PC-3 (cell line): ENCODE results near the gene GLYATL1B. TPM values are rescaled to one million over a fixed set of nuclear protein-coding genes. Genes with fewer than 3 reads are reported as not detected.

Source experiments
- ATAC-seq: fragments of 200-7000 bp; cut with Tn5 transposase; 2 replicates; pipeline ENCODE4 v1.9.1; 2020; ENCODE audit warnings: mild to moderate bottlenecking, moderate library complexity
- BruUV-seq: library from RNA; stranded (reverse); fragments of 400-500 nt; replicated peaks from 2 replicates; lab custom pipeline; 2021; lab: Mats Ljungman, UMichigan
- CTCF ChIA-PET: fragments of 300-600 bp; sonication (Branson Sonifier 250); formaldehyde crosslinking; loops from one replicate; lab custom pipeline; 2022; ENCODE audit warnings: antibody characterized with exemption; lab: Charles Lee
- POLR2A ChIA-PET: fragments of 300-600 bp; sonication (Branson Sonifier 250); formaldehyde crosslinking; loops from one replicate; lab custom pipeline; 2022; ENCODE audit warnings: antibody characterized with exemption; ENCODE audit not compliant: unreplicated experiment; lab: Charles Lee
- DNase-seq: peaks from one replicate; pipeline ENCODE4 v3.0.0-alpha.2; 2015
- H2AFZ ChIP-seq: fragments of 300-600 bp; sonication (generic); 2 replicates; pipeline ENCODE4 v1.6.0; 2016; ENCODE audit warnings: antibody characterized with exemption, low read length
- H3F3A ChIP-seq: fragments of 300-600 bp; sonication (generic); one replicate; pipeline ENCODE4 v1.6.0; 2017; ENCODE audit warnings: antibody characterized with exemption, low read length, control low read depth, mild to moderate bottlenecking; ENCODE audit not compliant: unreplicated experiment
- H3K27ac ChIP-seq: fragments of 300-600 bp; sonication (generic); 2 replicates; pipeline ENCODE4 v1.5.1; 2016; ENCODE audit warnings: mild to moderate bottlenecking, low read length
- H3K27me3 ChIP-seq: fragments of 300-600 bp; sonication (generic); 2 replicates; pipeline ENCODE4 v1.6.1; 2016; ENCODE audit warnings: low read length, mixed read lengths
- H3K36me3 ChIP-seq: fragments of 300-600 bp; sonication (generic); 2 replicates; pipeline ENCODE4 v1.6.1; 2016; ENCODE audit warnings: low read depth, mixed run types, low read length, mixed read lengths
- H3K4me1 ChIP-seq: fragments of 300-600 bp; sonication (generic); 2 replicates; pipeline ENCODE4 v1.5.1; 2016; ENCODE audit warnings: low read length; ENCODE audit not compliant: insufficient read depth
- H3K4me2 ChIP-seq: fragments of 300-600 bp; sonication (generic); 2 replicates; pipeline ENCODE4 v1.6.0; 2016; ENCODE audit warnings: low read length
- H3K4me3 ChIP-seq: fragments of 300-600 bp; sonication (generic); 2 replicates; pipeline ENCODE4 v1.5.1; 2016; ENCODE audit warnings: mild to moderate bottlenecking, low read length, mixed read lengths
- H3K79me2 ChIP-seq: fragments of 300-600 bp; sonication (generic); 2 replicates; pipeline ENCODE4 v1.6.1; 2017; ENCODE audit warnings: low read length, mixed read lengths
- H3K9ac ChIP-seq: fragments of 300-600 bp; sonication (generic); 2 replicates; pipeline ENCODE4 v1.6.0; 2016; ENCODE audit warnings: mild to moderate bottlenecking, low read length
- H3K9me2 ChIP-seq: fragments of 300-600 bp; sonication (generic); replicated peaks from 2 replicates; pipeline ENCODE4 v1.6.1; 2016; ENCODE audit warnings: mixed run types, low read length, mixed read lengths
- H3K9me3 ChIP-seq: fragments of 300-600 bp; sonication (generic); 2 replicates; pipeline ENCODE4 v1.6.1; 2016; ENCODE audit warnings: low read length, mixed read lengths
- H4K20me1 ChIP-seq: fragments of 300-600 bp; sonication (generic); 2 replicates; pipeline ENCODE4 v1.6.1; 2016; ENCODE audit warnings: low read length, mixed read lengths
- CTCF ChIP-seq: fragments of 300-600 bp; sonication (generic); conservative IDR thresholded peaks from 2 replicates; pipeline ENCODE4 v1.5.1; 2017; ENCODE audit warnings: antibody characterized with exemption, low read depth, mild to moderate bottlenecking, low read length
- EZH2 ChIP-seq: fragments of 300-600 bp; sonication (generic); IDR thresholded peaks from one replicate; pipeline ENCODE4 v1.6.1; 2017; ENCODE audit warnings: antibody characterized with exemption, mild to moderate bottlenecking, low read length; ENCODE audit not compliant: unreplicated experiment
- EZH2phosphoT487 ChIP-seq: fragments of 300-600 bp; sonication (generic); IDR thresholded peaks from 2 replicates; pipeline ENCODE4 v1.6.1; 2018; ENCODE audit warnings: mild to moderate bottlenecking, antibody characterized with exemption, low read length, borderline replicate concordance
- intact Hi-C: fragments of 100-400 bp; cut with micrococcal nuclease; formaldehyde crosslinking; loops from 2 replicates; pipeline ENCODE4 v1.9.0; 2023
- total RNA-seq: library from RNA; depleted of rRNA; stranded (reverse); fragments of >200 nt; gene quantifications from 2 replicates; pipeline ENCODE4 v1.2.3, GENCODE V29; 2014; rRNA removed

Gene GLYATL1B
- total RNA-seq, 1 experiment from 2014 or later = not detected

DNA sequence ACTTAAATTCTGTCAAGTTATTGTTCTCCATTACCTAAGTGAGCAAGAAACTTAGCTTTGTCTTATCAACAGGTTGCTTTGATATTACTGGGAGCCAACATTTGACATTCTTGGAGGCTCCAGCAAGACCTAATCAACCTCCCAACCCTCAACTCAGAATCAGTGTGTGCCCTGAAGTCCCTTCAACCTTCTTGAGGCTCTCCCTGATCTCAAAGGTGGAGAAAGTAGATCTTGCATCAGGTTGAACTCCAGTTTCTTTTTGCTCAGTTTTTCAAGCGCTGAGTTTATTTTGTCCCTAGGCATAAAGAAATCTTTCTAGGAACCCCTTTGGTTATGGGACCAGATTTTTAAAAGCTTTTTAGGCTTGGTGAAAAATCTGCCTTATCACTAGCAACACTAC is 58.0 kb downstream of the GLYATL1B start:
- Histone ChIP-seq H3K27me3 (no peaks in the 10 kb centered on the region), H2AFZ (peak overlapping the region; percentile 85), H4K20me1 (no peaks in the 10 kb centered on the region), H3K4me1 (peaks cover 38% of the 10 kb centered on the region), H3K79me2 (peaks cover 45% of the 10 kb centered on the region), H3K36me3 (peaks cover 22% of the 10 kb centered on the region), H3K27ac (peak overlapping the region; percentile 68), H3K4me2 (peak overlapping the region; percentile 94), H3K9ac (peak overlapping the region; percentile 77), H3K9me3 (no peaks in the 10 kb centered on the region), H3K9me2 (no peaks in the 10 kb centered on the region), H3F3A (no peaks in the 10 kb centered on the region), H3K4me3 (peak overlapping the region; percentile 79)
- ATAC-seq (no peak), DNase-seq (peak; percentile 20)
- no TSS peak for BruUV-seq
- POLR2A ChIA-PET = no interaction called here
- TF ChIP-seq EZH2phosphoT487 (no peak), CTCF (no peak), EZH2 (no peak)
- intact Hi-C loops = loop anchor here (5.0 to 10.0 kb wide), 2 partner anchors 411 to 567 kb away; partner anchors contain the start of genes LPXN and ZFP91
- CTCF ChIA-PET = interaction anchor here (0.8 to 1.5 kb wide), 2 partner anchors 8 to 14 kb away, joined by 5 to 6 read pairs; no protein-coding TSS in a partner anchor

Other genes with a start within 250 kb of the GLYATL1B start
- gene GLYATL2, start 241.6 kb upstream of the GLYATL1B start, total RNA-seq = 0.33 TPM in 1 of 2 replicates, not detected in the other
- gene GLYATL1, start 146.8 kb upstream of the GLYATL1B start, total RNA-seq = not detected in 2 replicates
- 22.5 and 26.7 TPM in 2 replicates for gene FAM111B, start 20.9 kb downstream of the GLYATL1B start, total RNA-seq
- gene FAM111A, start 56.5 kb downstream of the GLYATL1B start, total RNA-seq = 38.9 and 49.2 TPM in 2 replicates
- gene DTX4, start 85.8 kb downstream of the GLYATL1B start, total RNA-seq = 4.0 and 4.9 TPM in 2 replicates
- not detected in 2 replicates for gene MPEG1, start 126.6 kb downstream of the GLYATL1B start, total RNA-seq